ENCODE data around the gene ADAM20.

- TF ChIP-seq EZH2 (IDR thresholded peaks at IDR 0.05; ENCODE audit: low read length, missing control alignments) (no peak), CTCF (conservative IDR thresholded peaks at IDR 0.05 in 1 of 2, IDR thresholded peaks at IDR 0.05 in 1 of 2; ENCODE audit: low read depth in 1 of 2, low read length in 2 of 2) (no peak)
Measured at GRCh38 chr14:70489579-70490200, 45.1 kb downstream of the ADAM20 start.

Measured in fibroblast of lung (primary cell).